ENCODE results near the gene KIRREL3.

DNA sequence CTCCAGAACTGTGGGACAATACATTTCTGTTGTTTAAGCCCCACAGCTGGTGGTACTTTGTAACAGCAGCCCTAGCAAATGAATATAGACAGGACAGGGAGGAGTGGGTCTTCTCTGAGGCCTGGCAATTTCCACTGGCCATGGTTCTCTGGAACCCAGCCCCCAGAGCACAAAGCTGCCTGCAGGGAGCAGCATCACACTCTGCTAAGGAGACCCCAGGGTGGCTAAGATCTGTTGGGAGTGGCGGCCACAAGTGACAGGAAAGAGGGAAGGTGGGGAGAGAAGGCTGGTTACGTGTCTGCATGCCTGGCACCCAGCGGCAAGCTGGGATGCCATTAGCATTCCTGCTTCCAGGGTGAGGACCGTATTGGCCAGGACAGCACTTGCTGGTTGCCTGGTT, 433.2 kb downstream of the KIRREL3 start:
- TF ChIP-seq, protein P1, sequence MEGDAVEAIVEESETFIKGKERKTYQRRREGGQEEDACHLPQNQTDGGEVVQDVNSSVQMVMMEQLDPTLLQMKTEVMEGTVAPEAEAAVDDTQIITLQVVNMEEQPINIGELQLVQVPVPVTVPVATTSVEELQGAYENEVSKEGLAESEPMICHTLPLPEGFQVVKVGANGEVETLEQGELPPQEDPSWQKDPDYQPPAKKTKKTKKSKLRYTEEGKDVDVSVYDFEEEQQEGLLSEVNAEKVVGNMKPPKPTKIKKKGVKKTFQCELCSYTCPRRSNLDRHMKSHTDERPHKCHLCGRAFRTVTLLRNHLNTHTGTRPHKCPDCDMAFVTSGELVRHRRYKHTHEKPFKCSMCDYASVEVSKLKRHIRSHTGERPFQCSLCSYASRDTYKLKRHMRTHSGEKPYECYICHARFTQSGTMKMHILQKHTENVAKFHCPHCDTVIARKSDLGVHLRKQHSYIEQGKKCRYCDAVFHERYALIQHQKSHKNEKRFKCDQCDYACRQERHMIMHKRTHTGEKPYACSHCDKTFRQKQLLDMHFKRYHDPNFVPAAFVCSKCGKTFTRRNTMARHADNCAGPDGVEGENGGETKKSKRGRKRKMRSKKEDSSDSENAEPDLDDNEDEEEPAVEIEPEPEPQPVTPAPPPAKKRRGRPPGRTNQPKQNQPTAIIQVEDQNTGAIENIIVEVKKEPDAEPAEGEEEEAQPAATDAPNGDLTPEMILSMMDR (conservative IDR thresholded peaks at IDR 0.05; ENCODE audit: low read depth, low read length), result no peak
- TF ChIP-seq RFX5 (IDR thresholded peaks at IDR 0.05; ENCODE audit: low read depth, low read length), result no peak
- TF ChIP-seq, protein P2, sequence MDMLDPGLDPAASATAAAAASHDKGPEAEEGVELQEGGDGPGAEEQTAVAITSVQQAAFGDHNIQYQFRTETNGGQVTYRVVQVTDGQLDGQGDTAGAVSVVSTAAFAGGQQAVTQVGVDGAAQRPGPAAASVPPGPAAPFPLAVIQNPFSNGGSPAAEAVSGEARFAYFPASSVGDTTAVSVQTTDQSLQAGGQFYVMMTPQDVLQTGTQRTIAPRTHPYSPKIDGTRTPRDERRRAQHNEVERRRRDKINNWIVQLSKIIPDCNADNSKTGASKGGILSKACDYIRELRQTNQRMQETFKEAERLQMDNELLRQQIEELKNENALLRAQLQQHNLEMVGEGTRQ (IDR thresholded peaks at IDR 0.05; ENCODE audit: low read depth, low read length), result no peak
- no peak for TF ChIP-seq ELK1 (IDR thresholded peaks at IDR 0.05; ENCODE audit: borderline replicate concordance, low read depth, low read length)
- TF ChIP-seq POLR2A (IDR thresholded peaks at IDR 0.05; ENCODE audit: low read depth, low read length), result no peak
- no peak for TF ChIP-seq FOS (IDR thresholded peaks at IDR 0.05; ENCODE audit: low read depth, low read length)

Measured in IMR-90 (cell line).